Measurements from ENCODE around the gene WBP4. TPM values are rescaled to one million over a fixed set of nuclear protein-coding genes. Genes with fewer than 3 reads are reported as not detected.

Gene WBP4
- total and polyA plus RNA-seq, 2 of the 13 experiments (the other 11 are each of a cell fraction or from before 2014, with no cell fraction given): 6.7 to 11.7 TPM

GRCh38 chr13:41117869-41118268, 56.6 kb downstream of the WBP4 start:
- BruUV-seq (replicated peaks): no TSS peak
- no peaks in the 10 kb centered on the region for H3K36me3 ChIP-seq (replicated peaks in 1 of 2; ENCODE audit: control insufficient read depth in 1 of 2, insufficient read depth in 2 of 2, low read length in 2 of 2)
- H3K27me3 ChIP-seq (ENCODE audit: control insufficient read depth in 1 of 2, insufficient read depth in 2 of 2, low read length in 2 of 2): no peaks in the 10 kb centered on the region
- H3K4me3 ChIP-seq (replicated peaks in 1 of 3; ENCODE audit: insufficient read depth in 1 of 3, low read depth in 2 of 3, low read length in 3 of 3): no peak overlapping the region
- CTCF ChIA-PET (ENCODE audit: low intra/inter-chr PET ratio, low total read pairs): no interaction called here
- ATAC-seq: no peak
- no peaks in the 10 kb centered on the region for H3K9me3 ChIP-seq (ENCODE audit: low read length)
- H3K9ac ChIP-seq (ENCODE audit: insufficient read depth, low read depth, low read length): no peak overlapping the region
- no peak for TF ChIP-seq TCF7 (IDR thresholded peaks at IDR 0.05; ENCODE audit: low read depth)
- no peak overlapping the region for H2AFZ ChIP-seq (ENCODE audit: low read length)
- POLR2A ChIA-PET: no interaction called here
- 59% methylated on average over 4 of the region's 4 CpGs for WGBS (ENCODE audit: low lambda C conversion rate)
- H4K20me1 ChIP-seq (ENCODE audit: insufficient read depth, low read length): no peaks in the 10 kb centered on the region
- H3K4me1 ChIP-seq (ENCODE audit: insufficient read depth, low read length): no peaks in the 10 kb centered on the region
- FAIRE-seq: no peak
- intact Hi-C loops (cut with micrococcal nuclease; ENCODE audit: unreplicated experiment) (no loop called here), in situ Hi-C loops (cut with HindIII; ENCODE audit: extremely low pct_ligation_motif_present, low pct_unique_long_range_greater_than_20kb) (no loop called here)
- no peaks in the 10 kb centered on the region for H3K79me2 ChIP-seq (ENCODE audit: insufficient read depth, low read length)
- no peak for DNase-seq (ENCODE audit: low spot score)
- H3K27ac ChIP-seq (ENCODE audit: extremely low read length, insufficient read depth, low read length): no peak overlapping the region
- H3K4me2 ChIP-seq (ENCODE audit: low read depth, low read length): no peak overlapping the region

GRCh38 chr13:41122838-41123237, 61.5 kb downstream of the WBP4 start:
- no peak for ATAC-seq
- TF ChIP-seq PAXIP1 (CRISPR knock-in tag; conservative IDR thresholded peaks at IDR 0.05) (no peak), MTF1 (CRISPR knock-in tag; IDR thresholded peaks at IDR 0.05) (no peak), BRF2 (CRISPR knock-in tag; IDR thresholded peaks at IDR 0.05) (no peak), NR2F6 (IDR thresholded peaks at IDR 0.05) (no peak), NR2F6 (CRISPR knock-in tag; IDR thresholded peaks at IDR 0.05) (no peak), SNAPC4 (CRISPR knock-in tag; IDR thresholded peaks at IDR 0.05) (no peak), ZNF205 (CRISPR knock-in tag; IDR thresholded peaks at IDR 0.05) (no peak)
- no peak for DNase-seq (ENCODE audit: low spot score)
- H3K9me3 ChIP-seq (ENCODE audit: low read length): no peaks in the 10 kb centered on the region
- 83% methylated on average over 2 of the region's 2 CpGs for WGBS (ENCODE audit: low lambda C conversion rate)
- intact Hi-C loops (cut with micrococcal nuclease; ENCODE audit: unreplicated experiment) (no loop called here), in situ Hi-C loops (cut with HindIII; ENCODE audit: extremely low pct_ligation_motif_present, low pct_unique_long_range_greater_than_20kb) (no loop called here)
- ChIA-PET CTCF (ENCODE audit: low intra/inter-chr PET ratio, low total read pairs) (no interaction called here), POLR2A (no interaction called here)
- no peak overlapping the region for H3K4me3 ChIP-seq (replicated peaks in 1 of 3; ENCODE audit: insufficient read depth in 1 of 3, low read depth in 2 of 3, low read length in 3 of 3)
- H3K27me3 ChIP-seq (ENCODE audit: control insufficient read depth in 1 of 2, insufficient read depth in 2 of 2, low read length in 2 of 2): no peaks in the 10 kb centered on the region
- no peaks in the 10 kb centered on the region for H4K20me1 ChIP-seq (ENCODE audit: insufficient read depth, low read length)
- no peak overlapping the region for H3K9ac ChIP-seq (ENCODE audit: insufficient read depth, low read depth, low read length)
- no peak overlapping the region for H2AFZ ChIP-seq (ENCODE audit: low read length)
- no peak overlapping the region for H3K4me2 ChIP-seq (ENCODE audit: low read depth, low read length)
- peaks cover 0 to 1% of the 10 kb centered on the region in 2 experiments; a peak in 2 of 5 replicates for H3K36me3 ChIP-seq (replicated peaks in 1 of 2; ENCODE audit: control insufficient read depth in 1 of 2, insufficient read depth in 2 of 2, low read length in 2 of 2)
- H3K4me1 ChIP-seq (ENCODE audit: insufficient read depth, low read length): peaks cover 3% of the 10 kb centered on the region; the same call in 1 of the 2 replicates
- no peak for FAIRE-seq
- peaks cover 4% of the 10 kb centered on the region for H3K79me2 ChIP-seq (ENCODE audit: insufficient read depth, low read length)
- H3K27ac ChIP-seq (ENCODE audit: extremely low read length, insufficient read depth, low read length): no peak overlapping the region
- BruUV-seq (replicated peaks): no TSS peak

Measured in HepG2 (cell line).